CD1c-positive myeloid dendritic cell (primary cell): ENCODE measurements around the gene ZNF417.
"Not testable (repeated sequence)": the region's sequence is repeated elsewhere in the genome, so short reads cannot be mapped to it uniquely, and the experiment has no call there.

Experiments
- DNase-seq: peaks from one replicate; pipeline ENCODE4 v3.0.0-alpha.2; 2016; ENCODE audit errors: extremely low spot score

The ZNF417 gene

DNA sequence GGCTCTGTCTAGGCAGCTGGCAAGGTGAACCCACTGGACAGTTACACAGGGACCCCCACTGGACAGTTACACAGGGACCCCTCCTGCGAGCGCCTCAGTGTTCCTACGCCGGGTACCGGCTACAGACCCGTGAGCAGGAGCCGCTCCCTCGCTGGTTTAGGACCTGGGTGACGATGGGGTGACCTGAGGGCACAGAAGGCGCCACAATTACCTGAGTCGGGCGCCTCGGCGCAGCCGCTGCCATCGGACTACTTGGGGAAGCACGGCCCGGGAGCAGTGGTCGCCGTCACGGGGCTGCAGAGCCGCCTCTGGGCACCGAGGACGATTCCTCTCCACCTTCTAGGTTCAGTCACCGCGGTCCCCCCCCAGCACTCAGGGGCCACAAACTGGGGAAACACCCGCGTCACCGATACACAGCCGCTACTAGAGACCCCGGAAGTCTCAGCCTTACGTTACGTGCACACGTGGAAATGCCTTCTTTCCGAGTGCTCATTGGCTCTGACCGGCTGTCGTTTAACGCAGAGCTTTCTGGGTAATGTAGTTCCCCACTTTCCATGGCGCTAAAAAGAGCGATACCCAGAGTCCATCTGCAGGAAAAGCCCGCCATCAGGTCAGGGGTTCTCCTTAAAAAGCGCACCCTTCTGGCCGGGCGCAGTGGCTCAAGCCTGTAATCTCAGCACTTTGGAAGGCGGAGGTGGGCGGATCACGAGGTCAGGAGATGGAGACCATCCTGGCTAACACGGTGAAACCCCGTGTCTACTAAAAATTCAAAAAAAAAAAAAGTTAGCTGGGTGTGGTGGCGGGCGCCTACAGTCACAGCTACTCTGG, at the start of gene ZNF417:
ZNF417 (minus strand) TSS at position 425 of the 828 bp plus-strand sequence; CDS start at position 244, 181 bp downstream.
- peak; percentile 97 for DNase-seq

DNA sequence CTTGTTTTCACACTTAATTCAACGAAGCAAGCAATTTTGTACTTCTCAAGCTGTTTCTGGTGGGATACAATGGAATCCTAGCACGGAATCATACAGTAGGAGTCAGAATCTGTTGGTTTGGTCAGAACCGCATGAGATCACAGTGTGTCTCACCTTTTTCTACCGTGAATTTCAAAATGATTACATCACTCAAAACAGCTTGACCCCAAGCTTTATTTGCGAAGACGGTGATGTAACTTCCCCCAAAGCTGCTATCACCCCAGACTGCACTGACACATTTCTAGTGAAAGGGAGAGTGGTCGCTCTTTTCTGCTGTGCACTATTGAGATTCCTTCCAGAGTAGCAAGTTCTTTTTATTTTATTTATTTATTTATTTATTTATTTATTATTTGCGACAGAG, 48.4 kb upstream of the ZNF417 start:
- no peak for DNase-seq

DNA sequence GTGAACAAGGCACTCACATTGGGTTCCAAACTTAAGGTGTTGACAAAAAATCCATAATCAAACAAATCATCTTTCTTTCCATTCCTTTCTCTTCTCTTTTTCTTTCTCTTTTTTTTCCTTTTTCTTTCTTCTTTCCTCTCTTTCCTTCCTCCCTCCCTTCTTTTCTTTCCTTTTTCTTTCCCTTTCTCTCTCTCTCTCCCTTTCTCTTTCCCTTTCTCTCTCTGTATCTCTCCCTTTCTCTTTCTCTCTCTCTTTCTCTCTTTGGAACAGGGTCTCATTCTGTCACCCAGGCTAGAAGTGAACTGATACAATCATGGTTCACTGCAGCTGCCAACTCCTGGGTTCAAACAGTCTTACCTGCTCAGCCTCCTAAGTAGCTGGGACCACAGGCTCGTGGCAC, 45.4 kb upstream of the ZNF417 start:
- no peak for DNase-seq

DNA sequence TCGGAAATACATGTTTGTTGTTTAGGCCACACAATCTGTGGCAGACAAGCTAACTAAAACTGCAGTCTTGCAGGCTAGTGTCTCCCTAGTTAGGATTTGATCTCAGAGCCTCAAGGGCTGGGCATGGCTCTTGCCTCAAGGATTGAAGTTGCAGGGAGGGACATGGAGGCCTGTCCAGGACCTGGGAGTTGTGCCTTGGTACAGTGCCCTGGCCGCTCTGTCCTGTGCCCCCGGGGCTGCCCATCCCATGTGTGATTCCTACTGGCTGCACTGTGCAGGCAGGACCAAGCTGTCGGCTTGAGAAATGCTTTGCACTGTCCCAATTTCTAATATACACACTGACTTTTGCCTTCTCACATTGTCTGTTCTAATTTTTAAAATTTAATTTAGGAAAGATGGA, 38.6 kb upstream of the ZNF417 start:
- no peak for DNase-seq

DNA sequence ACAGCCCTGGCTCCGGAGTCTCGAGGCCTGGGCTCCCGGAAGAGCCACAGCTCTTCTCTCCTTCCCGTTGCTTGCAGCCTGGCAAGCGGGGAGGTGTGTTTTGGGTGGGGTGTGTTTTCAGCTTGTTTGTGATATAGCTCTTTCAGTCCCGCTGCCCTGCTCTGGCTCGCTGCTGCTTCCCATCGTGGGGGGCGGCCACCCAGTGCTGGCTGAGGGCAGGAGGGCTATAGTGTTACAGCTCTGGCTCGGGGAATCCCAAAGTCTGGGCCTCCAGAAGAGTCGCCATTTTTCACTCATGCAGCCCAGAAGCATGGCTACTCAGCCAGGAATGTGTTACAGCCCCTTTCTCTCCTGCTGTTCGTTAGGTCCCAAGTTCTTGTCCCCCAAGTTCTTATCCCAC, 33.3 kb upstream of the ZNF417 start:
- DNase-seq: no peak

DNA sequence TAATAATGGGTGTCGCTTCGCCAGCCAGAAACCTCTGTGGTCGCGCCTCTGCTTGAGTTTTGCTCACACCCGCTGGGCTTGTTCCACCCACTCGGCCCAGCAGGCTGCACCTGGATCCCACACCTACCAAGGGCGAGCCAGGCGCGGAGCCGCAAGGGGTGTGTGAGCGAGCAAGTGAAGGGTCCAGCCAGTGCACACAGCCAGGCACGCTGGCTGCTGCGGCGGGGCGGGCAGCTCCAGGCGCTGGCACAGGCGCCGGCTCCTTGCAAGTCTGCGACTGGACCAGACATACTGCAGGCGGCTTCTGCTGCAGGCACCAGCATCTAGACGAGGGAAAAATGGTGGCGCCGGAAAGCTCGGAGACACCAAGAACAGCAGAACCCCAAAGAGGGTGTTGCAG, 32.9 kb upstream of the ZNF417 start:
- DNase-seq: no peak

DNA sequence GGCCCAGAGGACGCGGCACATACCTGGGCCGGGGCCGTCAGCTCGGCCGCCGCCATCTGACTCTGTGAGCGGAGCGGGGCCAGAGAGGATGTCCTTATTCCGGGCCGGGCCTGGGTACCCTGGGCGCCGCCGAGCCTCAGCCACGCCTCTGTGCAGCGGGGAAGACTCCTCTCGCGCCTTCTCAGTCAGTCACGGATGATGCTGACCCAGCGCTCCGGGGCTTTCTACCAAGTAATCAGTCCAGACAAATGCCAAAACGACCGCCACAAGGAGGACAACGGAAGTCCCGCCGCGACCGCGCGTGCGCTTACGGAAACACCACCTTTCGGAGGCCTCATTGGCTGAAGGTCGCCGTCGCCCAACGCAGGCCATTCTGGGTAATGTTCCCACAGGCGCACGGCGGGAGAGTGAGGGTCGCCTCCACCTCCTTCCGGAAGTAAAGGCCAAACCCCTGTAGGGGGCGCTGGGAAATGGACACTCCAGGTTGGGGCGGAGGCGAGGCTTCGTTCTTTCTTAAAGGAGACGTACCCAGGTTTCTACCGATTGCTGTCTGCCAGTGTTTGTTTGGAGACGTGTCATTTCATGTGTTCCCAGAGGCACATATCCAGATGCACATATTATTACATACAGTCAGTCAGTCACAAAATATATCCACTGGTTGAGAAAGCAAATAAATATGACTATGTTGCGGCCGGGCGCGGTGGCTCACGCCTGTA, 31.2 kb upstream of the ZNF417 start, which contains the start of gene ZNF256:
ZNF256 (minus strand) TSS at position 288 of the 716 bp plus-strand sequence; CDS start at position 56, 232 bp downstream.
- DNase-seq: peak; percentile 95

DNA sequence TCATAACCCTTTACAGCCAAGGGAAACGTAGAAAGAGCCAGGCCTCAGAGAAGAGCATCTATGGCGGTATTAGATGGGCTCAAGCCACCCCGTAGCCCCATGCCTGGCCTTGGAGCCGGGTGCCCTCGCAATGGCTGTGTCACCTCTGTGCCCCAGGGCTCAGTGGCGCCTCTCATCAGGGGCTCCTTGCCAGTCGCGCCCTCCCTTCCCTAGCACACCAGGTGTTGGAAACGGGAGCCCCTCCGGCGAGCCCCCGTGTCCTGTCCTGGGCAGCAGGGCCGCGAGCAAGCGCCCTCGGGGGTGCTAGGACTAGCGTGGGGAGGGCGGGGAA, 30.7 kb upstream of the ZNF417 start:
- DNase-seq: no peak

DNA sequence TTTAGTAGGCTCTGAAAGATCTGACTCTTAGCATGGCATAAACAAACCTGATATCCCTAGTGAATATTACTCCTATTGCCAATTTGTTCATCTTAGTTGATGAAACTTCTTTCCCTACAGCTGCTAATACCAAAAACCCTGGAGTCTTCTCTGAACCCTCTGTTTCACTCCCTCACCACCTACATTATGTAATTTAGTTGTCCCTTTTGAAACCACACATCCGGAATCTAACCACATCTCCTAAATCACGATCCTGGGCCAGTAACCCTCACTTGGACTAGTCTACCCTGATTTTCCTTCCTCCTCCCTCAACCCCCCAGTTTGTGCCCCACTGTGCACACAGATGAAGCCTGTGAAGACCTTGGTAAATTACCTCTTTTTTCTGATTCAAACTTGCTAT, 29.9 kb upstream of the ZNF417 start:
- DNase-seq: no peak

DNA sequence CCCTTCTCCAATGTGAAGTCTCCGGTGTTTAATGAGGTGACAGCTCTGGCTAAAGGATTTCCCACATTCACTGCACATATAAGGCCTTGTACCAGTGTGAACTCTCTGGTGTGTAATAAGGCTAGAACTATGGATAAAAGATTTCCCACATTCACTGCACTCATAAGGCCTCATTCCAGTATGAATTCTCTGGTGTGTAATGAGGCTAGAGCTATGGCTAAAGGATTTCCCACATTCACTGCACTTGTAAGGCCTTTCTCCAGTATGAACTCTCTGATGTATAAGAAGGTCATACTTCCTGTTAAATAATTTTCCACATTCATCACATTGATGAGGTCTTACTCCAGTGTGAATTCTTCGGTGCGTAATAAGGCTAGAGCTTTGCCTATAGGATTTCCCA, 25.2 kb upstream of the ZNF417 start:
- no peak for DNase-seq

DNA sequence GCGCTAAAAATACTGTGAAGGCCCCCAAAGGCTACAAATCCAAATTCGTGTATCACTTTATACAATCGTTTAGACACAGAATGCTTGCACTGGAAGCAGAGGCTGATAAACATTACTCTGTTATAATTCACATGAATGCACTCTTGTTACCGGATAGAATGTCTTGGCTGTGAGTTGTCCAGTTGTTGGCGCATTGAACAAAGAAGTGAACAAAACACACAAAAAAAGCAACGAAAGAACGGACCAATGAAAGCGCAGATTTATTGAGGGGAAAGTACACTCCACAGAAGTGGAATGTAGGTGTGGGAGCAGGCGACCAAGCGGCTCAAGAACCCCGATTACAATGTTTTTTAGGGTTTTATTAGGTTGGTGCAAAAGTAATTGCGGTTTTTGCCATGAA, 19.3 kb upstream of the ZNF417 start:
- DNase-seq: no peak

DNA sequence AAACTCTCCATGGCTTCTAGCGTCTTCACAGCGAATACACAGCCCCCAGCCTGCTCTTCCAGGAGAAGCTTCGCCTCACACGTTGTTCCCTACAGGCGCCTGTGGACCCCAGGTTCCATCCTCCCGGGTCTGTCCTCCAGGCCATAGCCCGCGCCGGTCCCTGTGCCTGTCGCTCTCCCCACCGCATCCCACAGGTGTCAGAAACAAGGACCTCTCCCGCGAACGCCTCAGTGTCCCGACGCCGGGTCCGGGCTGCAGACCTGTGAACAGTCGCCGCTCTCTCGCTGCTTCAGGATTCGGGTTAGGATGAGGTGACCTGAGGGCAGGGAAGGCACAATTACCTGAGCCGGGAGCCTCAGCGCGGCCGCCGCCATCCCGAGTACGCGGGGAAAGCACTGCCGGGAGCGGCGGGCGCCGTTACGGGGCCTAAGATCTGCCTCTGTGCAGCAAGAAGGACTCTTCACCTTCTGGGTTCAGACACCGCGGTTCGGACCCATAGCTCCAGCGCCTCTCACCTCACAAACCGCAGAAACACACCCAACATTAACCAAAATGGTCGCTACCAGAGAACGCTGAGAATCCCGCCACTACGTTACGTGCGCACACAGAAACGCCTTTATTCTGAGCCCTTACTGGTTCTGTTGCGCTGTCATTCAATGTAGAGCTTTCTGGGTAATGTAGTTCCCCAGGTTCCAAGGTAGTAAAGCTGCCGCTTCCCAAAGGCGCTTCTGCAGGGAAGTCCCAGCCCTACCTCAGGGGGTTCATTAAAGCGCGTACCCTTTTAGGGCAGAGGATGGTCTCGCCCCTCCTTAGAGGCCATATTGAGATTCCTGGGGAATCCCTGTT, 18.7 kb upstream of the ZNF417 start, which contains the start of gene ZNF418:
ZNF418 (minus strand) TSS at position 583 of the 846 bp plus-strand sequence. CDS start 1,580 bp downstream, outside the sequence.
- DNase-seq: peak; percentile 84

DNA sequence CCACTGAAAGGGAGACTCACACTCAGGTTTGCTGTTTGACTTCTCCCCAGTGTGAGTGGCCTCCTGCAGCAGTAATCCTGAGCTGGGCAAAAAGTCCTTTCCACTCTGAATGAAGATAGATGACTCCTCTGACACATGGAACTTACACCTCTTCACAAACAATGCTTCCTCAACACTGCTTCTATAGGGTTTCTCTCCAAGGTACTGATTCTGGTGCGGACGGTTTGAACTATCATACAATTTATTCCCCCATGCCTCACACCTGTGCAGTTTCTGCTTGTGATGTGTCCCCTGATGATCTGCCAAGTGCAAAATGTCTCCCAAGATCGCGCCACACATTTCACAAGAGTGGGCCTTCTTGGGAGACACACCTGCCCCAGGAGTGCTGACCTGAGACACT, 11.2 kb upstream of the ZNF417 start:
- no peak for DNase-seq

DNA sequence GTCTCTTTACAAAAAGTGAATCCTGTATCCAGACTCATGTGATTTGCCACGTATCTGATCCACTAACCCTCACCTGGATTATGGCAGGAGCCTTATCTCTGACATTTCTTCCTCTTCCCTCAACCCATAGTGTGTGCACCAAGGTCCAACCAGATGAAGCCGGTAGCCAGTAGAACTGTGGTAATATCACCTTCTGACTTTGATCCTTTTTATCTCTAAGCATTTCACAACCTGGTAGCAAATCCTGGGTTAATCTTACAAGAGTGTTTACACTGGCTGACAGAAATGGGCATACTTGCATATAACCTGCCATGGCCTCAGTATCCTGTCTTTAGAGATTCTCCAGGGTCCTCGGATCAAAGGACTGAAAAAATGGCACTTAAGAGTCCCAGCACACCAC, 1.9 kb downstream of the ZNF417 start:
- DNase-seq: no peak

DNA sequence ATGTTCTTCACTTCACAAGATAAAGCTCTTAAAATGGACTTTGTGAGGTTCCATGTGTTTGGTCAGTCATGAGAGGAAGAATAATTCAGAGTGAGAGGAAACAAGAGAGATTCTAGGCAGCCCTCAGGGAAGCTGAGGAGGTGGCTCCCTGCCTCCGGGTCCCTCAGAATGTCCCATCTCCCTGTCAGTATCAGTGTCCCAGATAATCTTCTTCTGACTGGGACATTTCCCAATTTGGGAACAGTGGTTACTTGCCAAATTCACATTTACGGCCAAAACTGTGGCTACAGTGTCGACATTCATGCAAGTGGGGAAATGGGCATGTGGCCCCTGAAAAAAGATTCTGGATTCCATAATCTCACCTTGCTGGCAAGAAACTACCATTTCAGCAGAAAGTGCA, 9.0 kb downstream of the ZNF417 start:
- DNase-seq: no peak

DNA sequence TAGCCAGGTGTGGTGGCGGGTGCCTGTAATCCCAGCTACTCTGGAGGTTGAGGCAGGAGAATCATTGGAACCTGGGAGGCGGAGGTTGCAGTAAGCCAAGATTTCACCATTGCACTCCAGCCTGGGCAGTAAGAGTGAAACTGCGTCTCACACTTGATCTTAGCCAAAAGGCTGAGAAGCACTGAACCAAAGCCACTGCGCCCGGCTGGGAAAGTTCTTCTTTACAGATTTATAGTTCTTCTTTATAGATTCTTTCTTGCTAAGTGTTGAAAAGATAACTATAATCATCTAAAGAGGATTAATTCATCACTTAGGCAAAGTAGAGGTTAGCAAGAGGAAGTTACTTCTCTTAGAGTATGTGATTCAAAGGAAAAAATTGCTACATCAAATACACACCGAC, 11.1 kb downstream of the ZNF417 start:
- no peak for DNase-seq

DNA sequence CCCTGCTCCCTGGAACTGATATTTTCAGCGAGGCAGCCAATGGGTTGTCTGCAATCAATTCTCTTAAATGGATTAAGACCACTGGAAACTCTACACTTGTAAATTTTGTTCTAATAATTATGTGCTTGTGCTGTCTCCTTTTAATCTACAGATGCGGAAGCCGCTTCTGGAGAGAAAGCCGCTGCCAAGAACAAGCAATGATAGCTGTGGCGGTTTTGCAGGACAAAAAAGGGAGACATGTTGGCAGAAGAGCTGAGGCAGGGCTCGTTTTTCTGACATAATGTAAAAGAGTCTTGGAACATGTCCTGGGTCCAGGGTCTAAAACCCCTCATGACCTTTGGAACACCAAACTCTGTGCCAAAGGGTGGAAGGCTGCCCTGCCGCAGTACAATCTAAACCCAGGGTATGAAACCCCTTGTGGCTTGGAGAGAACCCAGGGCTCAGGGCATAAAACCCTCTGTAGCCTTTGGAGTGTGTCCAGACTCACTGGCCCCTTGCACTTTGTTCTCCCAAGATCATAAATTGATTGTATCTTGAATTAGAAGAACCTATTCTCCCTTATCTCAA, 12.7 kb downstream of the ZNF417 start:
- DNase-seq: no peak

DNA sequence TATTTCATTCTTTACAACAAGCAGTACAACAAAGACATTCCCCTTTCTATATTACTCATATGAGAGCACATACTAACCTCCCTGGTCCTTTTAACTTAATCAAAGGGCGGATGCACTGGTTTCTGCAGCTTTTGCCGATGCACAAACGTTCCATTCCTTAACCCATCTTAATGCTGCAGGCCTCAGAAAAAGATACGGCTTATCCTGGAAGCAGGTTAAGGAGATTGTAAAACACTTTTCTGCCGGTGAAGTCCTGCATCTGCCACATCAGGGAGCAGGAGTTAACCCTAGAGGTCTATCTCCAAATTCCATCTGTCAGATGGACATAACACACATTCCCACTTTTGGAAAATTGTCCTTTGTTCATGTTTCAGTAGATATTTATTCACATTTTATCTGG, 16.1 kb downstream of the ZNF417 start:
- DNase-seq: no peak

DNA sequence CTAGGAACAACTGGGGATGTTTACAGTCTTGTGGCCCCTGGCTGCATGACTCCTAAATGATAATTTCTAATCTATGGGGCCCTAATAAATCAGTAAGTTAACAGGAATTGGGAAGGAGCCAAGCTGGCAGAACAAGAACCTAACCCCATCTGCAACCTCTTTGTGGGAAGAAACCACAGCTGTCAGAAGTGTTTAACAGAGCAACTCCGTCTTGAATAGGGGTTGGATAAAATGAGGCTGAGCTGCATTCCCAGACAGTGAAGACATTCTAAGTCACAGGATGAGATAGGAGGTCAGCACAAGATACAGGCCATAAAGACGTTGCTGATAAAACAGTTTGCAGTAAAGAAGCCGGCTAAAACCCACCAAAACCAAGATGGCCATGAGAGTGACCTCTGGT, 25.7 kb downstream of the ZNF417 start:
- DNase-seq: not testable (repeated sequence)

DNA sequence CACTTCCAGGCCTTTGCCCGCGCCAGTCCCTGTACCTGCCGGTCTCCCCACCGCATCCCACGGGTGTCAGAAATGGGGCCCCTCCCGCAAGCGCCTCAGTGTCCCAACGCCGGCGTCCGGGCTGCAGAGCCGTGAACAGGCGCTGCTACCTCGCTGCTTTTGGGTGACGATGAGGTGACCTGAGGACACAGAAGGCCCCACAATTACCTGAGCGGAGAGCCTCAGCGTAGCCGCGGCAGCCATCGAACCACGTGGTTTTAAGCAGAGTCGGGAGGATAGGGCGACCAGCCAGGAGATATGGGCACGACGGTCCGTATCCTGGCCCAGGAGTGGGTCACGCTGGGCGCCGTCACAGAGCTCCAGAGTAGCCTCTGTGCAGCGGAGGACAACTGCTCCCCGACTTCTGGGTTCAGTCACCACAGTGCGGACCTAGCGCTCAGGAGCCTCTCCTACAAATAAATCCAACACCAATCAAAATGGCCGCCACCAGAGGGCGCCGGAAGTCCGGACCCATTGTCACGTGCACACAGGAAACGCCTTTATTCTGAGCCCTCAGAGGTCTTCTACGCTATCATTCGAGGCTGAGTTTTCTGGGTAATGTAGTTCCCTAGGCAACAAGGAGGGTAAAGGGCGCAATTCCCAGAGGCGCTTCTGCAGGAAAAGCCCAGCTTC, 27.7 kb downstream of the ZNF417 start, which contains the start of gene ZNF814:
ZNF814 (minus strand) TSS at position 478 of the 672 bp plus-strand sequence; CDS start at position 243, 235 bp downstream.
- DNase-seq: peak; percentile 88

DNA sequence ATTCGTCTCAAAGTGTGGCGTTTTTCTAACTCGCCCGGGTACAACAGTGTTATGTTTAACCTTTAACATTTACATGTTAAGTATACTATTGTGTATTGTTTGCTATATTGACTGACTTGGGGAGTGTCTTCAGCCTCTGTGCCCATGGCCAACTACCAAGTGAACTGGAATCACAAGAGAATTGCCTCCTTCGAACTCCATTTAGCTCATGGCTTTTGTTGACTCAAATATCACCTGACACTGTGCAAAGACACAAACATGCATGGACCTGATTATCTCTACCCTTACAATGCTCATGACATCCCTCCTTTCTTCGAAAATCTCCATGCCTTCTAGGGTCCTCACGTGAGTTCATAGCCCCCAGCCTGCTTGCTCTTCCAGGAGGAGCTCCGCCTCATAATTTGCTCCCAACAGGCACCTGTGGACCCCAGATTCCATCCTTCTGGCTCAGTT, 28.3 kb downstream of the ZNF417 start:
- DNase-seq: no peak
